Right lobe of liver (tissue), 6 donors: ENCODE results near the gene MPHOSPH8. TPM values are rescaled to one million over a fixed set of nuclear protein-coding genes. Genes with fewer than 3 reads are reported as not detected.
A peak's percentile ranks its signal among the peaks of the same experiment; 100 is the strongest.

Experiments
- ATAC-seq, 4 donors: fragments of 200-7000 bp; cut with Tn5 transposase; one replicate each; pipeline ENCODE4 v1.9.1; 2020; ENCODE audit warnings: mild to moderate bottlenecking in 4 of 4, moderate library complexity in 4 of 4
- DNase-seq, 3 donors: peaks; one replicate each; pipeline ENCODE4 v3.0.0-alpha.2; 2020
- H3K27ac ChIP-seq, 3 donors: fragments of 200-600 bp; one replicate each; pipeline ENCODE4 v1.8.0; 2022
- H3K27me3 ChIP-seq, 2 donors: fragments of 200-600 bp; one replicate each; pipeline ENCODE4 v1.8.0; 2022
- H3K36me3 ChIP-seq, 4 donors: fragments of 200-600 bp; sonication (generic) in 1 of 4; one replicate each; pipeline versions ENCODE4 v1.5.1 to v1.8.0; 2017 to 2022; ENCODE audit warnings: control low read depth in 1 of 4
- H3K4me1 ChIP-seq, 4 donors: fragments of 200-600 bp; sonication (generic) in 1 of 4; one replicate each; pipeline versions ENCODE4 v1.5.1 to v1.8.0; 2017 to 2022; ENCODE audit warnings: control low read depth in 1 of 4
- H3K4me3 ChIP-seq, 3 donors: fragments of 200-600 bp; one replicate each; pipeline ENCODE4 v1.8.0; 2022
- H3K9me3 ChIP-seq, 4 donors: fragments of 200-600 bp; sonication (generic) in 1 of 4; one replicate each; pipeline versions ENCODE4 v1.5.1 to v1.8.0; 2017 to 2022; ENCODE audit warnings: control low read depth in 1 of 4
- CTCF ChIP-seq, 4 donors: fragments of 200-600 bp in 3 of 4; fragments of 450-650 bp in 1 of 4; IDR thresholded peaks; one replicate each; pipeline versions ENCODE4 v1.5.1 to v1.8.0; 2016 to 2022; ENCODE audit warnings: antibody characterized with exemption in 4 of 4, mild to moderate bottlenecking in 2 of 4
- POLR2A ChIP-seq: fragments of 450-650 bp; IDR thresholded peaks from one replicate; pipeline ENCODE4 v1.6.1; 2017; ENCODE audit warnings: antibody characterized with exemption, mild to moderate bottlenecking
- WGBS: methylation state at CpG from one replicate; pipeline ENCODE4 v1.1.6; 2018; ENCODE audit warnings: low coverage, low lambda C conversion rate; ENCODE audit not compliant: insufficient coverage; ENCODE audit errors: missing lambda C conversion rate; 5-methylcytosine and 5-hydroxymethylcytosine counted together
- intact Hi-C, 2 donors: fragments of 100-400 bp; cut with DNase I; formaldehyde crosslinking; loops; one replicate each; pipeline versions ENCODE4 v1.11.2 to v1.14.1; 2022
- total RNA-seq, 6 experiments: library from RNA; depleted of rRNA in 2 of 6; stranded (reverse); fragments of >200 nt in 2 of 6; fragmentation: NEBNext Ultra II Directional in 3 of 6; extraction: Animal tissue kit (Norgen Biotek cat#: 25700) in 3 of 6; gene quantifications; one replicate each; pipeline versions ENCODE4 v1.1.0 to v1.2.4, GENCODE V29; 2016 to 2023
- donor health status: DM: no; HTN: yes; CAD: no.
- donor health status: DM: no; HTN: no; CAD: no.
- donor health status: DM: no; HTN: no; CAD: no.
- donor health status: DM: no; HTN: yes; CAD: no.
- donor health status: DM: no; HTN: yes; CAD: no.

The MPHOSPH8 gene
- total RNA-seq, 6 experiments from 2014 or later, result 7.3 to 15.4 (median 10.2) TPM

DNA sequence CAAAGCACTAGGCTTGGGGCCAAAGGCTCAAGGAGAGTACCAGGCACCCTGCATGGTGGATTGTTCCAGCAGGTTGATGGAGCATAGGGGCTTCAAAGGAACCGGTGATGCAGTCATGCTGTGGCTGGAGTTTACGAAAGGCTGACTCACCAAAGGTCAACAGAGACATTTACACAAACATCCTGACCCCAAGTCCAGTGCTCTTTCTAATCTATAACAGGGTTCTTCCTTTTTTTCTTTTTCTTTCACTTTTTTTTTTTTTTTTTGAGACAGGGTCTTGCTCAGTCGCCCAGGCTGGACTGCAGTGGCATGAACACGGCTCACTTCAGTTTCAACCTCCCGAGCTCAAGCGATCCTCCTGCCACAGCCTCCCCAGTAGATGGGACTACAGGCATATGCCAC is 36.5 kb upstream of the MPHOSPH8 start:
- H3K27me3 ChIP-seq, result peaks cover 0 to 5% of the 10 kb centered on the region in 2 donors

DNA sequence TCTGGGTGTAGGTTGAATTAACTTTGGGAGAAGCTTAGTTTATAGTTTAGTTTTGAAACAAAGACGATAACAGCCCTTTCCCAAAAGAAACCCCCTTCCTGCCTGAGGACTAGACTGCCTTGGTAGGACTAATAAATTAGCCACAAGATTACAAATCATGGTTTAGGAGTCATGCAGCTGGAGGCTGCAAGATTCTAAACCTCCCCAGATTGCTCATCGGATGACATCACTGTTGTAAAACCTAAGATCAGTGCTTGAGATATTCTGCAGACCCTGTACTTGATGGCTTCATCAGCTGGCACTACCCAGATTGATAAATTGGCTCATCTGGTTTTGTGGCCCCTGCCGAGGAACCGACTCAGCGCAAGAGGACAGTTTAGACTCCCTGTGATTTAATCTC is 35.9 kb upstream of the MPHOSPH8 start:
- Histone ChIP-seq H3K4me1 (no peaks in the 10 kb centered on the region), H3K4me3 (no peak overlapping the region), H3K9me3 (no peaks in the 10 kb centered on the region), H3K27me3 (peaks cover 0 to 10% of the 10 kb centered on the region in 2 donors), H3K27ac (no peak overlapping the region), H3K36me3 (no peaks in the 10 kb centered on the region)
- TF ChIP-seq CTCF (IDR thresholded peaks at IDR 0.05), result no peak
- TF ChIP-seq POLR2A, result no peak
- intact Hi-C loops, result no loop called here
- 36% methylated on average over 1 of the region's 5 CpGs for WGBS
- DNase-seq (no peak), ATAC-seq (no peak)

More for the DNA sequence above, 36.5 kb upstream of the MPHOSPH8 start:
- peak in 1 of 3 donors; percentile 25 for DNase-seq
- ATAC-seq, result peak in 2 of 4 donors; percentile 77 to 95
- Histone ChIP-seq H3K9me3 (no peaks in the 10 kb centered on the region), H3K4me1 (no peaks in the 10 kb centered on the region), H3K4me3 (no peak overlapping the region), H3K27ac (no peak overlapping the region), H3K36me3 (no peaks in the 10 kb centered on the region)
- no peak for TF ChIP-seq CTCF (IDR thresholded peaks at IDR 0.05)
- TF ChIP-seq POLR2A, result no peak
- 60% methylated on average over 5 of the region's 6 CpGs for WGBS
- intact Hi-C loops, result no loop called here

DNA sequence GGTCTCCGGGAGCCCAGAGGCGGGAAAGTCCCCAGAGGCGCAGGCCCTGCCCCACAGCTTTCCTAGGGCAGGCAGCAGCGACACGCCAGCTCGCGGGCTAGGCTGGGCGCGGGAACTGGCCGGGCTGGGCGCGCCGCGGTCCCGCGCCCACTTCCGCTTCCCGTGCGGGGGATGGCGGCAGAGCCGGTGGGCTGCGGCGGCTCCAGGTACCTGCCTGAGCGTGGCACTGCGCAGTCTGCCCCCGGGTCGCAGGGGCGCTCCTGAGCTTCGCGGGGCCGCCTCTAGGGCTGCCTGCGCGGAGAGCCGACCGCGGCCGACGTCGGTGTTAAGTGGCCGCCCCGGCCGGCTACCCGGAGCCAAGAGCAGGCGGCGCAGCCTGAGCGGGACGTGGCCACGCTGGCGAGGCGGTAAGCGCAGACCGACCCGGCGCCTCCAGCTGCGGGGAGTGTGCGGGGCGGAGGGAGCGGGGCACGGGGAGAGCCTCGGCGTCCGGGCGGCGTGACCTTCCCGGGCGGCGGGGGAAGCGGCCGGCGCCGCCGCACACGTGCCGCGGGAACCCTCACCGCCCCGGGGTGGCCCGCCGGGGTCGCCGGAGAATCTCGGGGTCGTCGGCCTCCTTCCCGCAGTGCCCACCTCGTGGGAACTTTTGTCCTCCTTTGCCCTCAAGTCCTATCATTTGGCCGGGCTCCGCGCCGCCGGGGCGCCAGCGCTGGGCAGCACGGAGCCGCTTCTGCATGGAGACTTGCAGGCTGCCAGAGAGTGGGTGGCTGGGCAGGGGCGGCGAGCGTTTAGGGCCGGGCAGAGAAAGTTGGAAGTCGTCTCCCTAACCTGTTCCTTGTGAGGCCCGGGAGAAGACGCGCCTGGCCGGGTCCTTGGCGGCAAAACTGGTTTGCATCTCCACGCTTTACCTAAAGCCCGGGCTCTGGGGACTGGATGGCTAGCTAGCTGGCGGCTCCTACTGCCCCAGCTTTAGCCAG is 31.4 kb upstream of the MPHOSPH8 start:
- ATAC-seq (peak; percentile 71 to 81 (median 76)), DNase-seq (peak in 1 of 3 donors; percentile 48)
- Histone ChIP-seq H3K9me3 (peaks cover 0 to 4% (median 0%) of the 10 kb centered on the region in 4 donors), H3K36me3 (no peaks in the 10 kb centered on the region), H3K27ac (no peak overlapping the region), H3K27me3 (peaks cover 0 to 13% of the 10 kb centered on the region in 2 donors), H3K4me3 (peak overlapping the region; percentile 42 to 56 (median 46)), H3K4me1 (no peaks in the 10 kb centered on the region)
- intact Hi-C loops, result no loop called here
- 1% methylated on average over 20 of the region's 108 CpGs for WGBS
- peak in 1 of 4 donors; percentile 29 for TF ChIP-seq CTCF (IDR thresholded peaks at IDR 0.05)
- no peak for TF ChIP-seq POLR2A

DNA sequence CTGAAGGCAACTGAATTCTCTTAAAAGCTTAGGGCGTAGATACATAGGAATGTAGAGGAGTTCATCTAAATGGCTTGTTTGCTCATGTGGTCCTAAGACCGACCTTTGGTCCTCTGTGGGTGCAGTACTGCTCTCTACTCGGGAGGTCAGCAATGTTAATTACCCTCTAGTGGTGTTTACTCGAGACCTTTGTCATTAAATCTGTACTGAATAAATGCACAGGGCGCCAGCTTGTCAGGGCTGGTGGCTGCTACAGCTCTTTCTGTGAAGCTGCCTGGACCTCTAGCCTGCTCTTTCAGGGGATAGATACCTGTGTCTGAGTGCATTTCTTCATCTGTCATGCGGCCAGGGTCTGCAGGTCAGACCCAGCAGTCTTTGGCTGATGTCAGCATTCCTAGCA is 29.2 kb upstream of the MPHOSPH8 start:
- H3K27me3 ChIP-seq, result peaks cover 0 to 13% of the 10 kb centered on the region in 2 donors
- H3K36me3 ChIP-seq, result no peaks in the 10 kb centered on the region
- H3K9me3 ChIP-seq, result peaks cover 0 to 4% (median 0%) of the 10 kb centered on the region in 4 donors
- ATAC-seq (no peak), DNase-seq (no peak)
- 45% methylated on average over 5 of the region's 6 CpGs for WGBS
- TF ChIP-seq CTCF (IDR thresholded peaks at IDR 0.05) (no peak), POLR2A (no peak)
- intact Hi-C loops, result no loop called here
- H3K27ac ChIP-seq, result no peak overlapping the region
- no peak overlapping the region for H3K4me3 ChIP-seq
- H3K4me1 ChIP-seq, result no peaks in the 10 kb centered on the region
